ENCODE data around the gene SLC12A1.

DNA sequence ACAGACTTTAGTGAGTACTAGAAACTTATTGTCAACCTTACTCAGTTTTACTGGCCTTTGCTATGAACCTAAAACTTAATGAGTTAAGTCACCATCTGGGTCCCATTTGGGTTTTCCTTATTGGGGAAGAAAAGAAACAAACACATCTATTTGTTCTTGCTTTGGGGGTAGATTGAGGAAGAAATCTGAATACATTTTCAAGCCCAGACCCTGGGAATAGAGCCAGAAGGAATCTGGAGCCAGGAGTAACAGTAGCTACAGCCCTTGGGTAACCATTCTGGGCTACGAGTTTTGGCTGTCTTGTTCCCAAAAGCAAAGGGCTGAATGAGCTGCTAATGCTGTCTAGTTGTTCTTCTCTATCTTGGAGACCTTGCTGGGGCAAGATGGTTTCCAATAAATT is 16.5 kb downstream of the SLC12A1 start:
- TF ChIP-seq RFX5 (IDR thresholded peaks at IDR 0.05; ENCODE audit: borderline replicate concordance, low read depth, low read length) (no peak), CREB1 (IDR thresholded peaks at IDR 0.05) (no peak), PHF8 (conservative IDR thresholded peaks at IDR 0.05; ENCODE audit: low read depth, low read length) (no peak), SAP30 (IDR thresholded peaks at IDR 0.05; ENCODE audit: insufficient read depth, insufficient replicate concordance, low read length) (no peak), EZH2 (IDR thresholded peaks at IDR 0.05; ENCODE audit: low read depth, low read length, severe bottlenecking) (no peak), POLR2A (IDR thresholded peaks at IDR 0.05; ENCODE audit: control extremely low read depth in 1 of 2, low read depth in 2 of 2, low read length in 2 of 2) (no peak), BRCA1 (IDR thresholded peaks at IDR 0.05; ENCODE audit: low read depth, low read length) (no peak)
- TF ChIP-seq, protein P1, sequence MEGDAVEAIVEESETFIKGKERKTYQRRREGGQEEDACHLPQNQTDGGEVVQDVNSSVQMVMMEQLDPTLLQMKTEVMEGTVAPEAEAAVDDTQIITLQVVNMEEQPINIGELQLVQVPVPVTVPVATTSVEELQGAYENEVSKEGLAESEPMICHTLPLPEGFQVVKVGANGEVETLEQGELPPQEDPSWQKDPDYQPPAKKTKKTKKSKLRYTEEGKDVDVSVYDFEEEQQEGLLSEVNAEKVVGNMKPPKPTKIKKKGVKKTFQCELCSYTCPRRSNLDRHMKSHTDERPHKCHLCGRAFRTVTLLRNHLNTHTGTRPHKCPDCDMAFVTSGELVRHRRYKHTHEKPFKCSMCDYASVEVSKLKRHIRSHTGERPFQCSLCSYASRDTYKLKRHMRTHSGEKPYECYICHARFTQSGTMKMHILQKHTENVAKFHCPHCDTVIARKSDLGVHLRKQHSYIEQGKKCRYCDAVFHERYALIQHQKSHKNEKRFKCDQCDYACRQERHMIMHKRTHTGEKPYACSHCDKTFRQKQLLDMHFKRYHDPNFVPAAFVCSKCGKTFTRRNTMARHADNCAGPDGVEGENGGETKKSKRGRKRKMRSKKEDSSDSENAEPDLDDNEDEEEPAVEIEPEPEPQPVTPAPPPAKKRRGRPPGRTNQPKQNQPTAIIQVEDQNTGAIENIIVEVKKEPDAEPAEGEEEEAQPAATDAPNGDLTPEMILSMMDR (IDR thresholded peaks at IDR 0.05; ENCODE audit: control extremely low read depth in 1 of 3, insufficient read depth in 1 of 3, low read depth in 1 of 3, low read length in 3 of 3): no peak

Data from H1 (cell line).